ENCODE measurements around the gene HLX. TPM values are rescaled to one million over a fixed set of nuclear protein-coding genes. Genes with fewer than 3 reads are reported as not detected.

The HLX gene
- total RNA-seq, 2 donors from 2014 or later = 1.7 to 6.2 TPM

GRCh38 chr1:220878191-220879075 is 810 bp upstream of the HLX start:
- Histone ChIP-seq H3K4me3 (peak overlapping the region; percentile 54), H3K27ac (peak overlapping the region; percentile 90), H3K27me3 (peaks cover 42% of the 10 kb centered on the region), H3K9ac (ENCODE audit: low read depth in 2 of 2, low read length in 2 of 2) (peak overlapping the region; percentile 64 to 68), H3K9me3 (no peaks in the 10 kb centered on the region), H3K4me1 (peaks cover 3% of the 10 kb centered on the region), H3K36me3 (no peaks in the 10 kb centered on the region)
- no peak for TF ChIP-seq CTCF (IDR thresholded peaks at IDR 0.05)
- intact Hi-C loops (cut with DNase I) = loop anchor here (10.0 kb wide), 1 partner anchor 556 kb away; no protein-coding TSS in a partner anchor
- DNase-seq = peak; percentile 53

GRCh38 chr1:220879509-220880361 is 492 bp downstream of the HLX start:
- peak overlapping the region; percentile 65 to 87 for H3K9ac ChIP-seq (ENCODE audit: low read depth in 2 of 2, low read length in 2 of 2)
- H3K4me3 ChIP-seq = peak overlapping the region; percentile 54
- TF ChIP-seq CTCF (IDR thresholded peaks at IDR 0.05) = no peak
- no peaks in the 10 kb centered on the region for H3K9me3 ChIP-seq
- H3K36me3 ChIP-seq = no peaks in the 10 kb centered on the region
- peaks cover 3% of the 10 kb centered on the region for H3K4me1 ChIP-seq
- no peak for DNase-seq
- peak overlapping the region; percentile 90 for H3K27ac ChIP-seq
- intact Hi-C loops (cut with DNase I) = loop anchor here (10.0 kb wide), 1 partner anchor 555 kb away; no protein-coding TSS in a partner anchor
- peaks cover 55% of the 10 kb centered on the region for H3K27me3 ChIP-seq

GRCh38 chr1:220880362-220880670 is 1.1 kb downstream of the HLX start:
- no peak for TF ChIP-seq CTCF (IDR thresholded peaks at IDR 0.05)
- Histone ChIP-seq H3K4me3 (peak overlapping the region; percentile 54), H3K36me3 (no peaks in the 10 kb centered on the region), H3K27me3 (peaks cover 58% of the 10 kb centered on the region), H3K4me1 (peaks cover 3% of the 10 kb centered on the region), H3K9me3 (no peaks in the 10 kb centered on the region), H3K9ac (ENCODE audit: low read depth in 2 of 2, low read length in 2 of 2) (peak overlapping the region; percentile 65 to 87), H3K27ac (peak overlapping the region; percentile 90)
- intact Hi-C loops (cut with DNase I) = no loop called here
- DNase-seq = no peak

- TF ChIP-seq CTCF (IDR thresholded peaks at IDR 0.05) = no peak
- Histone ChIP-seq H3K36me3 (no peaks in the 10 kb centered on the region), H3K9me3 (no peaks in the 10 kb centered on the region), H3K4me3 (peak overlapping the region; percentile 54), H3K27me3 (peaks cover 58% of the 10 kb centered on the region), H3K4me1 (peaks cover 3% of the 10 kb centered on the region), H3K9ac (ENCODE audit: low read depth in 2 of 2, low read length in 2 of 2) (peak overlapping the region; percentile 66 to 79), H3K27ac (peak overlapping the region; percentile 90)
- intact Hi-C loops (cut with DNase I) = no loop called here
- peak; percentile 70 for DNase-seq
Measured at GRCh38 chr1:220880726-220881506, 1.7 kb downstream of the HLX start.

Measured in colonic mucosa (tissue), 4 donors.